Breast epithelium (tissue), 3 donors: ENCODE measurements around the gene AGAP1.

Experiments
- CTCF ChIP-seq, 3 donors: fragments of 450-650 bp; IDR thresholded peaks; one replicate each; pipeline ENCODE4 v1.5.1; 2016 to 2017; ENCODE audit warnings: antibody characterized with exemption in 3 of 3, mild to moderate bottlenecking in 3 of 3, moderate library complexity in 3 of 3
- POLR2A ChIP-seq: fragments of 450-650 bp; IDR thresholded peaks from one replicate; pipeline ENCODE4 v1.6.1; 2016; ENCODE audit warnings: antibody characterized with exemption, mild to moderate bottlenecking, moderate library complexity
- POLR2AphosphoS5 ChIP-seq, 3 donors: sonication (generic); formaldehyde crosslinking; IDR thresholded peaks; one replicate each; pipeline ENCODE4 v1.6.1; 2017; ENCODE audit warnings: antibody characterized with exemption in 3 of 3

GRCh38 chr2:235951982-235952381 is 458.1 kb downstream of the AGAP1 start:
- TF ChIP-seq CTCF (IDR thresholded peaks at IDR 0.05) (no peak), POLR2AphosphoS5 (IDR thresholded peaks at IDR 0.05) (no peak), POLR2A (no peak)
